ENCODE measurements around the gene ARL10.

Gene ARL10

DNA sequence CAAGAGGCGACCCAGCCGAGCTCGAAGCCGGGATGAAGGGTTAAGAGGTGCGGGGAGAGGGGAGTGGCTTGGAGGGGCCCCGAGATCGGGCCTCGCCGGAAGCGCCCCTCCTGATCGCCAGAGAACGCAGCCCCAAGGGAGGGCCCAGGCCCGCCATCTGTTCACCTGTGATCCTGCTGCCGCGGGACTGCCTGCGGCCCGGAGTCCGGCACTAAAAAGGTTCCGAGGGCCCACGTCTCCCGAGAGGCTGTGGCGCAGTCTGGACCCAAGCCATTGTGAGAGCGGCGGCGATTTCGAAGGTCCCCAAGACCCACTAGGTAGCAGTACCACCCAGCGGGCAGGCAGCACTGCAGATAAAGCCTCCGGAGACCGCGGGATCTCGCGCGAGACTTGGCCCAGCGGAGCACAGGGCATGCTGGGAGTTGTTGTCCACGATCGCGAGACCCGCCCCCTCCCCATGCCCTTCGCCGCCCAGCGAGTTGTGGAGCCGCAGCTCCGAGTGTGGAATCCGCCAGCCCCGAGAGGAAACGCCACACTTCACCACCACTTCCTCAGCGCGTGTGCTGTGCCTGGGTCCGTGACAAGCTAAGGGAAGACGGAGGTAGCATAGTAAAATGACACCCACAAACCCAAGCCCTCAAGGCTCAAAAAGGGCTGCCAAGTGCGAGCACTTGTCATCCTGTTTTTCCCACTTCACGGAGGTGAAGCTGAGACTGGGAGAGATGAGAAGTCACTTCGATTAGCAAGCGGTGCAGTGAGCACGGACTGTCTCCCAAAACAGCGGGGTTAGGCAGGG, 3.7 kb upstream of the ARL10 start, which contains the start of gene KIAA1191:
Gene KIAA1191 (minus strand): TSS at position 328 of the 796 bp plus-strand sequence. CDS start 2,256 bp downstream, outside the sequence.
- peak; percentile 82 to 88 for DNase-seq (ENCODE audit: low read depth in 2 of 2)

DNA sequence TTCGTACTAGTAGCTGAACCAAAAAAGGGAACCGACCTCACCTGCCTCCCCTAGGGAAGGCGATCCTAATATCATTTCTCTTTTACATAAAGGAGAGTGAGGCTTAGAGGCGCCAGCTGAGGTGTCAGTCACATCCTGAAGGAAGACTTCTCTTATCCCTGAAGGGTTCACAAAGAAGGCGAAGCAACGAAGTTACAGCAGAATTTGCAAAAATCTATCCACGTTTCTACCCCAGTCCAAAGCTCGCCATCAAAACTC, 3.1 kb upstream of the ARL10 start:
- DNase-seq (ENCODE audit: low read depth in 2 of 2): no peak

DNA sequence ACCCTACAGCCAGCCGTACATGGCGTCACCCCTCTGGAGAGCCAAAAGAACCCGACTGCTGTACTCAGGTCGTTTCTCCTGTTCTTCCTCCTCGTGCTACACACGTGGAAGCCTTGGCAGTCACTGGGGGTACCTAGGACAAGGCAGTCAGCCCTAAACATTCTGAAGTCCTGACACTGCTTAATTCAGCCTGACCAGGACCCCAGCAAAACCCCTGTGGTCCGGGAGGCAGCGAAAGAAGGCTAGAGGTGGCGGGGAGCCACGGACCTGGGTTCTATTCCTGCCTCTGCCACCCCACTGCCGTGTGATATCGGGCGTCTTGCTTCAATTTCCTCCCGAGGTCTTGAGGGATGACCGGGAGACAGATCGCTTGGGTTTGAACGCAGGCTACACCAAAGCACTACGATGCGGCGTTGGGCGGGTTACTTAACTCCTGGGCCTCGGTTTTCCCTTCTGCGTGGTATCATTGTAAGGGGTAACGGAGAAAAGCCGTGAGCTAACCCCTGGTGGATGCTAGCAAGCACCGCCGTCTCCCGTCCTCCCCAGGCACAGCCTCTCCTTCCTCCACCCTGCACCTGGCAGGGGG, 429 bp upstream of the ARL10 start:
- no peak for DNase-seq (ENCODE audit: low read depth in 2 of 2)

- DNase-seq (ENCODE audit: low read depth in 2 of 2): no peak
These were observed 1.1 kb downstream of the ARL10 start for GRCh38 chr5:176366232-176366894.

DNA sequence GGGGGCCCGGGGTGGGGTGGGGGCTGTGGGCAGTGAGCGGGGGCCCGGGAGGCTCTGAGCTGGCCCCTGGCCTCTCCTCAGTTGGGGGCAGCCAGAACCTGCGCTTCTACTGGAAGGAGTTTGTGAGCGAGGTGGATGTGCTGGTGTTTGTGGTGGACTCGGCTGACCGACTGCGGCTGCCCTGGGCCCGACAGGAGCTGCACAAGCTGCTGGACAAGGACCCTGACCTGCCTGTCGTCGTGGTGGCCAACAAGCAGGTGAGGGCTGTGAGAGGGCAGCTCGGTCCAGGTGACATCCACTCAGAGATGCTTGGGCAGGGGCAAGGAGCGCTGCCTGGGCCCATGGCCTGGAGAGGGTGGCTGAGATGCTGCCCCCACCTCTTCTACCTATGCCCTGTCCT, 3.4 kb downstream of the ARL10 start:
- DNase-seq (ENCODE audit: low read depth in 2 of 2): no peak

- no peak for DNase-seq (ENCODE audit: low read depth in 2 of 2)
These were observed 4.8 kb downstream of the ARL10 start for GRCh38 chr5:176369934-176370711.

DNA sequence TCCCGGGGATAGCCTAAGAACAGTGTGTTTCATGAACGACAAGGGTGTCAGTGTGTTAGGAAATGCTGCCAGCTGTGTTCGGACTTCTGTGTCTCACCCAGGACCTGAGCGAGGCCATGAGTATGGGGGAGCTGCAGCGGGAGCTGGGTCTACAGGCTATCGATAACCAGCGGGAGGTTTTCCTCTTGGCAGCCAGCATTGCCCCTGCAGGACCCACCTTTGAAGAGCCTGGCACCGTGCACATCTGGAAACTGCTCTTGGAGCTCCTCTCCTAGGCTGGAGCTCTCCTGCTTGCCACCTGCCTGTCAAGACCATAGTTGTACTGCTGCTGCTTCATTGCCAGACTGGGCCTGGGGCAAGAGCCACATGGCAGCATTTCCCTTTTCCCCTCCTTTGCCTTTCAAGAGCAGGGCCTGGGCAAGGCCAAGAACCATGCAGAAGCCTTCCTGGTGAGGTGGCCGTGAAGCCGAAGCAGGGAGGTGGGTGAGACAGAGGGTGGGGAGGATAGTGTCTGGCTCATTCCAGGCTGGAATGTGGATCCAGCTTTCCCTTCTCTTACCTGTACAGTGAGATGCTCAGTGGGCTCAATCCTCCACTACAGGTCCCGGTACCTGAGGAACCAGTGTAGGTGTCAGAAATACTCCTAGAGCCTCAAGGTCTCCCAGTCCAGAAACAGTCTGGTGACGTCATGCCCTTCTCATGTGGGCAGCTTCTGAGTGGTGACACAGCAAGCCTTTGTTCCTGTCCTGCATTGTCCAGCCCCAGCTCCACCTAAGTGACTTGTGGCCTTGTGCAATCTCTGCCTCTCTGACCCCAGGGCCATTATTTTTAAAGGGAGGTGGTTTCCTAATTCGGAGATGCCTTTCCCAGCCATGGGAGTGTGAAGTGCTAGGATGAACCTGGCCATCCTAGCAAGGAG, 6.6 kb downstream of the ARL10 start:
- no peak for DNase-seq (ENCODE audit: low read depth in 2 of 2)

DNA sequence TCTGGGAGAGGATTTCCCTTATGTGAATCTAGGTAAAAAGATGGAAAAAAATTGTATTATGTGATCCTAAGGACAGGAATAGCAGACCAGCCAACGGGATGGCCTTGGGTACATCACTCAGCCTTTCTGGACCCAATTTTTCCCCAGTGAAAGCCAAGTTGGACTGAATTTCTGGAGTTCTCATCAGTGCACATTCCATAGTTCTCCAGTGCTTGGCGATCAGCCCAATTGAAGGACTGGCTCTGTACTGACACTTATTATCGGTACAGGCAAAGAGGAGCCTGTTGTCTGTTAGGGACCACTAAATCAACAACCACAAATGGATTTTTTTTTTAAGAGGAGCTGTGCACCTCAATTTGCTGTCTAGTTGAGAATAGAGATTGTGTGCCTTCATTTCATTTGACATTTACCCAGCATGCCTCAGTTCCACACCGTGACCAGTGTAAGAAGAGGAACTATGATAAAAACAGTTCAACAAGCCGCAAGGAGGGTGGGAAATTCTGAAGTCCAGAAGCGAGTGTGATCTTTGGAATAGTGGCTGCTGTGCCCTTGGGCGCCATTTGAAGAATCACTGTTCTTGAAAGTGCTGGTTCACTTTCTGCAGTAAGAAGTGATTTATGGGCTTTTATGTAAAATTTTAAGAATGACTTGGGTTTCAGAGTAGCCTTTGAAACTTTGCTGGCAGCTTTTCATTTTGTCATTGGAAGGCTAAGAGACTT, 8.0 kb downstream of the ARL10 start:
- no peak for DNase-seq (ENCODE audit: low read depth in 2 of 2)

DNA sequence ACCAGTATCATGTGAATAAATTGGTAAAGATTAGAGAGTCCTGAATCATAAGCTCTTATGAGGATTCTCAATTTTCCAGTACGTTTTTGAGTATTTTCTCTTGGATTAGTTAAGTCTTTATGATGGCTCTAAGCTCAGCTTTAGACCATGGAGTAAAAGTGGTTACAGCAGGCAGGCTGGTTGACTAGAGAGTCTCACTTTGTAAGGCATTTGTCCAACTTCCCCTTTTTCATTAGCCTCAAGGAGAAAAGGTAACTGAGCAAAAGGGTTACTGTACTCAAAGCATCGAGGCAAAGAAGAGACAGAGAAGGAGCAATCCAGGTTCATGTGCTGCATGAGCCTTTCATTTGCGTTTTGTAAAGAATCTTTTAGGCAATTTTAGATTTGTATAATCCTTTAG, 14.6 kb downstream of the ARL10 start:
- no peak for DNase-seq (ENCODE audit: low read depth in 2 of 2)

DNA sequence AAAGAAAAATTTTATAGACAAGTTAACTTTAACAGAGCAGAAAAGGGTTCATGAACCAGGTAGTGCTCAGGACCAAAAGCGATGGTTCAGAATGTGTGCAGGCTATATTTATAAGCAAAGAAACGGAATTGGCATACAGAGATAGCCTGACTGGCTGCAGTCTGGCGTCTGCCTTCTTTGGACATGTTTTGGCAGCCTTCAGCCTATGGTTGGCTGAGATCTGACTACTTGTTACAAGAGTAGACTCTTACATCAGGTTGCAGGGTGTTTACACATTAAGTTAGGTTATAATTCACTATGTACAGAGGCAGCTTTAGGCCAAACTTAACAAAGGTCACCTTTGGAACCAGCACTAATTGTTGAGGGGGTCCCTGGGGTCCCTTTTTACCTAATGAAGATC, 16.1 kb downstream of the ARL10 start:
- DNase-seq (ENCODE audit: low read depth in 2 of 2): no peak

- DNase-seq (ENCODE audit: low read depth in 2 of 2): no peak
These were observed 16.7 kb downstream of the ARL10 start for GRCh38 chr5:176381979-176382378.

- no peak for DNase-seq (ENCODE audit: low read depth in 2 of 2)
These were observed 17.4 kb downstream of the ARL10 start for GRCh38 chr5:176382721-176383120.

- no peak for DNase-seq (ENCODE audit: low read depth in 2 of 2)
These were observed 18.1 kb downstream of the ARL10 start for GRCh38 chr5:176383248-176383905.

DNA sequence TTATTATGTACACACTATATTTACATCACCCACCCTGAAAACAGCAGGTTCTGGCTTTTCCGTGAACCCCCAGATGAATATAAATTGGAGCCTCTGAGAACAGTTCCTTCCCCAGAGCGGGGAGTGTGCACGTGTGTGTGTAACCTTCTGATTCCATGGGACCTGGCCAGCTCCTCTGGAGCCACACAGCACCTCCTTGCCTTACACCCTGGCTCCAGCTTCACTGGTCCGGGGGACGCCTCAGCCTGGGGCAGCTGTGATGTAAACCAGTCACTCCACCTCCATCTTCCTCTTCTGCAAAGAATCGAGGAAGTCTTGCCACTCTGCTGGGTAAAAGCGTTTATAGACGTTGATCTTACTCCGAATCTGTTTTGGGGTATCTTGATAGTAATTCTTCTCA, 18.7 kb downstream of the ARL10 start:
- no peak for DNase-seq (ENCODE audit: low read depth in 2 of 2)

DNA sequence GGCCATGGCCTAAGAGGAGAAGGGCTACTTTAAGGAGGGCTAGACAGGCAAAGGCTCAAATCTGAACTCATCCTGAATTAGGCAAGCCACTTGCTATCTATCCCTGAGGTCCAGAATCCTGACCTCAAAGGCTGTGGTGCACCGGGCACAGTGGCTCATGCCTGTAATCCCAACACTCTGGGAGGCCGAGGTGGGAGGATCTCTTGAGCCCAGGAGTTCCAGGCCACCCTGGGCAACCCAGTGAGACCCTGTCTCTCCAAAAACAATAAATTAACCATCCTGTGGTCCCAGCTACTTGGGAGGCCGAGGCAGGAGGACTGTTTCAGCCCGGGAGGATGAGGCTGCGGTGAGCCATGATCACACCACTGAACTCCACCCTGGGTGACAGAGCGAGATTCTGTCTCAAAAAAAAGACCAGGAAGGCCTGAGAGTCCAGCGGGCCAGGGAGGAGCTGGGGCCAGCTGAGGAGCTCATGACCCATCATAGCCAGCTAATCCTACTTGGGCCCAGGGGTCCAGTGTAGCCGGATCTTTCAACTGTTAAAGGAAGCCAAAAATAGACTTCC, 19.2 kb downstream of the ARL10 start:
- DNase-seq (ENCODE audit: low read depth in 2 of 2): no peak

DNA sequence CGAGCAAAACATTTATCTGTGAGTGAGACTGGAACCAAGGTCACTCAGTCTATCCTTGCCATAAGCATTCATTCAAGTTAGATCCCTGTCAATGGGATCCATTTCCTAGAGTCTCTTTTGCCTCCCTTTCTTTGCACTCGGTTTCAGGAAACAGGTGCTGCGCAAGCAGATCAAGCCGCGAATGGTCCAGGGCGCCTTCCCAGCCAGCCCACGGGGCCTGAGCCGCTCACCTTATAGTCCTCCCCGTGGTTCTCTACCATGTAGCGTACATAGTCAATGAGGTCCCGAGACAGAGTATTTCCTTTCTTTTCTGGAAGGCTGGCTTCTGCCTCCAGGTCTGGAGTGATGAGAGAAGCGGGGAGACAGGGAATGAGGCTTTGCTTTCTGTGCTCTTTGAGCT, 19.7 kb downstream of the ARL10 start:
- DNase-seq (ENCODE audit: low read depth in 2 of 2): no peak

DNA sequence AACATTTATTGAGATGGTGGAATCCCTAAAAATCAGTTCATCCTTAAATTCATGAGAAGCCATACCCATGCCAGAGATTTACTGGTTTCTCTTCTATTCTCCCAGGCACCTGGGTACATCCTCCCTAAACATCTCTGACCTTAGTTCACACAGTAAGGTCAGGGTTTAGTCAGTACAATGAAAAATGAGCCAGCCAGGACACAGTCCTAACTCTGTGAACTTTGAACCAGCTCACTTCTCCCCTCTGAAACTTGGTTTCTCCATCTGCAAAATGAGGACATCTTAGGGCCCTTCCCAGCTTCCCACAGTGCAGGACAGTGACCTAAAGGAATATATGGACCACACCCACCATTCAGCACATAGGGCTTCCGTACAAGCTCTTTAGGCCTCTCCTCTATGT, 21.2 kb downstream of the ARL10 start:
- DNase-seq (ENCODE audit: low read depth in 2 of 2): no peak

- DNase-seq (ENCODE audit: low read depth in 2 of 2): no peak
These were observed 22.2 kb downstream of the ARL10 start for GRCh38 chr5:176387384-176387925.

GRCh38 chr5:176388003-176388443, 22.7 kb downstream of the ARL10 start:
- no peak for DNase-seq (ENCODE audit: low read depth in 2 of 2)
